Right forelimb (tissue), 1 donor: Measurements from ENCODE around the gene ST6GALNAC3.
"Not testable (repeated sequence)": the region's sequence is repeated elsewhere in the genome, so short reads cannot be mapped to it uniquely, and the experiment has no call there.

Experiments
- DNase-seq: peaks from one replicate; pipeline ENCODE4 v3.0.0-alpha.2; 2018

The ST6GALNAC3 gene

DNA sequence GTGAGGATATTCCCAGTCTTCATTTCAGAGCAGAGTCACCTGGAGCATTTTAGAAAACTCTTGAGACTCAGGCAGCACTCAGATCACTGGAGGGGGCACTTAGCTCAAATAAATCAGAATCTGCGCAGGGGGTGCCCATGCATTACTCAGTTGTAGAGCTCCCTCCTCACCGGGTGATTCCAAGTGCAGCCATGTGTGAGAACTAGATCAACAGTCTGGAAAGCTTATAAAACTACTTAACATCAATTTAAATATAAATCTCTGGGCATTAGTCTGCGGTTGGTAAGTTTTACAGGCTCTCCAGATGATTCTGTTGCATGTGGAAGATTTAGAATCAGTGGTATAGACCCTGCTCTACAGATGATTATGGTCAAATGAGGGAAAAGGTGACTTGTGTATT, 128.6 kb downstream of the ST6GALNAC3 start:
- no peak for DNase-seq

- DNase-seq = no peak
Measured at GRCh38 chr1:76209238-76209637, 134.7 kb downstream of the ST6GALNAC3 start.

GRCh38 chr1:76209648-76210047, 135.1 kb downstream of the ST6GALNAC3 start:
- no peak for DNase-seq

DNA sequence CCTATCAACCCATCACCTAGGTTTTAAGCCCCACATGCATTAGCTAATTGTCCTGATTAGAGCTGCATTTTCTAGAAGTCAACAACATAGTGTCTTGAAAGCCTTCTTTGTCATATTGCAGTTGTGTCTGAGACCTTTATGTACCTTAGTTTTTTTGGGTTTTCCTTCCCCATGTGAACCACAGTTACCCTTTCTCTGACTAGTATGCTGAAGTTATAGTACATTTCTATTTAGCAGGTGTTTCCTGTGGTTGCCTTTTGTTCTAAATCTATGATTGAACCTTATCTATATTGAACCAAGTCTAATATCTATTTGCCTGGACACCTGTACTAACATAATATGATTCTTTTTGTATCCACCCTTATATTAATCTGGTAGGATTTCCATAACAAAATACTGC, 135.6 kb downstream of the ST6GALNAC3 start:
- no peak for DNase-seq

DNA sequence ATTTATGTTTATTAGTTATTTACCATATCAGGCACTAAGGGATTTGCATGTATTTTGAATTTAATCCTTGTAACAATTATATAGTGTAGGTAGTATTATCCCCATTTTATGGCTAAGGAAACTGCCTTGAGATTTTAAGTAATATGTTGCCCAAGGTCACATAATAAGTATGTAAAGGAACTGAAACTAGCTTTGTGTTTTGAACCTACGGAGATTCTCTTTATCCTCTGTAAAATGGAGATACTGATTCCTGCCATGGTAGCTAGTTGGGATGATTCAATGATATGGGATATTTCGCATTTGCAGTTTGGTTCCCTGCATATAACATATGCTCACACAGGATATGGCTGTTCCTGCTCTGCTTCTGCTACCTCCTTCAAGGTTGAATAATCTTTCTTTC, 144.3 kb downstream of the ST6GALNAC3 start:
- DNase-seq = no peak

DNA sequence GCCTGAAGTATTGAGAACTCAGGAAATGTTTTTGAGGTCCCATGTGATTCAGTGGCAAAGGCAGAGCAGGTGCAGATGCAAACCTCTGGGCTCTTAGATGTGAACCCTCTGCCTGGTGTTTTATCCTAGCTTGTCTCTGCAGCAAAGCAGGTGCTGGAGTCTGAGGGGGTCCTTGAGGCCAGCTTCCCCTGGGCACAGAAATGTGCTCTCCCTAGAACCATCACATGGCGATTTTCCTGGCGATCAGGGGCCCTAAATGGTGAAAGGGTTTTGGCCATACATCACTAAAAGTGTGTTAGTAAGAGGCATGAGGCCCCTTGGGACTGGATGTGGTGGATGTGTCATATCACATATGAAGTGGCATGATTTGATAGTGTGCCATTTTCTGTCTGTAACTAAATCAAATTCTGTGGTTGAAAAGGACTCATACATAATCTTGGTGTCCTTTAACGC, 144.8 kb downstream of the ST6GALNAC3 start:
- no peak for DNase-seq

GRCh38 chr1:76224752-76225151, 150.2 kb downstream of the ST6GALNAC3 start:
- no peak for DNase-seq

GRCh38 chr1:76225526-76225925, 151.0 kb downstream of the ST6GALNAC3 start:
- DNase-seq = no peak

- DNase-seq = no peak
Measured at GRCh38 chr1:76227621-76228020, 153.1 kb downstream of the ST6GALNAC3 start.

DNA sequence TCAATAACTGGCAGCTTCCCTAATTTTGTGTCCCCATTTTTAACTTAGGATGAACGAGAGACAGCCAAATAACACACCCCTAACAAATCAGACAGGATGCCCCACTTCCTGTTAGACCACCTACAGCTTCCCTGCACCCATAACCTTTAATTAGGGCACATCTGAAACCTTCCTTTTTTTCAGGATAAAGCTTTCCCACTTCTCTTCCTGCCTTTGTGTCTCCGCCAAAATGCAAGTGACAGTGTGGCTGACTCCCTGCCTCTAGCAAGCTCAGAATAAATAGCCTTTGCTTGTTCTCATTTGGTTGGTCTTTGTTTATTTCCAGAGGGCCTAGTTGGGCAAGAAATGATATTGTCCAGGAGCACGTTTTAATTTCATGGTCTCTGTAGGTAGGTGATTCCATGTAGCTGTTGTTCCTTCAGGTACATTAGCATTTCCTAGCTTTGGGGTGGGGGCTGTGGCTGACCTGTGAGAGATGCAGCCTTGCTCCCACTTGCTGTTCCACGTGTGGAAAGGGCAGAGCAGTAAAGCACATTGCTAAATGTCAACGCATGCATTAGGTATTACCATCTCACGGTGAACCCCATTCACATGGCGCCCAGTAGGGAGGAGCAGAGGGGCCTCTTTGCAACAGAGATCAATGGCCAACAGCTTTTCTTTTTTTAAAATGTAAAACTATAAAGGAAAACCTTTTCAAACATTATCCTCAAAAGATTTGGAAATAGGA, 154.9 kb downstream of the ST6GALNAC3 start:
- no peak for DNase-seq

DNA sequence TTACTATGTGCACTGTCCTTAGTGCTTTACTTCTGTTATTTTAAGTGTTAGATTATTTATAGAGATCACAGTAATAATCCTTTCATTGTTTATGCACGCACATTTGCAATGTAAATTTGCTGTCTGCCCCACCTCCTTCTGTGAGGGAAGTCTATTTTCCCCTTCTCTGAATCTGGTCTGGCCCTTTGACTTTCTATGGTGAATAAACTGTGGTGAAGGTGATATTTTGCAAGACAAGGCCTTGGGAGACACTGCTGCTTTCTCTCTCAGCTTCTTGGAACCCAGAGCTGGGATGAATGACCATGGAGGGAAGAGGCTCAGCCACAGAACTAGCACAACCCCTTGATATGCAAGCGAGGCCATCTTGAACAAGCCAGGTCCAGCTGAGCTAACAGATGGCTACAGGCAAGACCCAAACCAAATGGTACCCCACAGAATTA, 156.3 kb downstream of the ST6GALNAC3 start:
- DNase-seq = no peak

DNA sequence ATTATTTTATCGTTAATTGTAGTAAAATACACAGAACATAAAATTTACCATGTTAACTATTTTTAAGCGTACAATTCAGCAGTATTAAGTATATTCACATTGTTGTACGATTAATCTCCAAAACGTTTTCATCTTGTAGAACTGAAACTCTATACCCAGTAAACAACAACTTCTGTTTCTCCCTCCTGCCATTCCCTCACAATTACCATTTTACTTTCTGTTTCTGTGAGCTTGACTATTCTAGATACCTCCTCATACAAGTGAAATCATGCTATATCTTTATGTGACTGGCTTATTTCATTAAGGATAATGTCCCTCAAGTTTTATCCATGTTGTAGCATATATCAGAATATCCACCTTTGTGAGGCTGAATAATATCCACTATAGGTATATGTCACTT, 156.8 kb downstream of the ST6GALNAC3 start:
- DNase-seq = no peak

GRCh38 chr1:76232666-76233065, 158.1 kb downstream of the ST6GALNAC3 start:
- DNase-seq = no peak

DNA sequence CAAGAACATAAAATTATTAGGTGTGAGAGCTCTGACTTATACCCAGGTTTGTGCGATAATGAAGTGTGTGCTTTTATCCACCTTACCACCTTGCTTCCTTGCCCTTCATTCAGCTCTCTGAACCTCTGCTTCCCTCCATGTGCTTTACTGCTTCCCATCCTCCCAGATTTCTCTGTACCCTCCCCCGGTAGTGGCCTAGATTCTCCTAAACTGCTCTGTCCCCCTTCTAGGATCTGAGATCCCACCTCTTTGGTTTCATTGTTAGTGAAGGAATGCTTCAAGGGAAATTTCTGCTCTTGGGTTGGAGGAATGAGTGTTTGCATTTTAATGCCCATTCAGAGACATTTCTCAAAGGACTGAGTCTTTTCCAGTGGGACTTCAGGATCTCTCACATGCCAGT, 159.5 kb downstream of the ST6GALNAC3 start:
- DNase-seq = no peak

GRCh38 chr1:76237211-76237610, 162.7 kb downstream of the ST6GALNAC3 start:
- DNase-seq = no peak

DNA sequence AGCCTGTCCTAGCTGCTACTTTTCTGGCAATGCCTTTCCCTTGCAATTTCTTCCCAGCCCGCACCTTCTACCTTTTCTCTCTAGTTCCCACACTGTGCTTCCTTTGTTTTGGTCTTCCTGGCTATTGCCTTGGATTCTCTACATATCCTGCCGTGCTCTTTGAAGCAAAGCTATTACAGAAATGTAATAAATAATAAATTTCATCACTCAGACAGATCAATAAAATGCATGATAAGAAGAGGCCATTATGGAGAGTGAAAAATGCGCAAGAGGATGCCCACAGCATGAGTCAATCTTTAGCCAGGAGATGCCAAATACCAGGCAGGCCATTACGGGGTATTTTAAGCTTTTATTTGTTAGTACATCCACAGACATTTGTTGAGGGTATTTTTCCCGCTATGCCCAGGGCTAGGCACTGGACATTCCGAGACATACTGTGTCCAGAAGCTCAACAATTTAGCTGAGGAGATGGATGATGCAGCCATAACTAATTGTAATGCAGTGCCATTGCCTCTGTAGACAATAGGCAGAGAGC, 163.6 kb downstream of the ST6GALNAC3 start:
- DNase-seq = no peak

DNA sequence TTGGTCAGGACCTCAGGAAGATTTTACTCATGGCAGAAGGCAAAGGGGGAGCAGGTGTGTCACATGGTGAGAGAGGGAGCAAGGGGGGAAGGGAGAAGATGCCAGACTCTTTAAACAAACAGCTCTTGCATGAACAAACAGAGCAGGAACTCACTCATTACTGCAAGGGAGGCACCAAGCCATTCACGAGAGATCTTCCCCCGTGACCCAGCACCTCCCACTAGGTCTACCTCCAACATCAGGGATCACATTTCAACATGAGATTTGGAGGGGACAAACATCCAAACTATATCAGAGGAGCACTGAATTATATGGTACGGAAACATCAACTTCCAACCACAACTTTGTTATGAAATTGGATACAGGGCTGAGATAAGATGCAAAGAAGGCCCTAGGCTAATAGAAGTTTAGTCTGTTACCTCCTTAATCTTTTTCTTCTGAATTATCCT, 164.9 kb downstream of the ST6GALNAC3 start:
- DNase-seq = no peak

DNA sequence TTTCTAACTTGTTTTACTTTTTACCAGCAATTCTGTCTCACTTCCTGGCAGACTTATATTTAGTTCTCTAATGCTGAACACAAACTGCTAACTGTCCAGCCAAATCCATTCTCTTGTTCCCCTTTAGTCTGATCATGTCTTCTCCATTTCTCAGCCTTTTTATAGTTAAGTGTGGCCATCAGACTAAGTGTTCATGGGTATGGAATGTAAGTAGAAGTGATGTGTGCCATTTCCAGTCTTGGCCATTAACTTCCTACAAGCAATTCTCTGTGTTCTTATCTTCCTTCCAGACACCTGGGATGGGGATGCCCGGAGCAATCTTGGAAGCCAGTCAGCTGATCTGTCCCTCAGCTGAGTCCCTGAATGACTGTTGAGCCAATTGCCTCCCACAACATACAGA, 165.8 kb downstream of the ST6GALNAC3 start:
- DNase-seq = no peak

GRCh38 chr1:76242587-76242986, 168.0 kb downstream of the ST6GALNAC3 start:
- DNase-seq = not testable (repeated sequence)

GRCh38 chr1:76247261-76247852, 172.8 kb downstream of the ST6GALNAC3 start:
- no peak for DNase-seq

- DNase-seq = no peak
Measured at GRCh38 chr1:76250271-76250670, 175.7 kb downstream of the ST6GALNAC3 start.

DNA sequence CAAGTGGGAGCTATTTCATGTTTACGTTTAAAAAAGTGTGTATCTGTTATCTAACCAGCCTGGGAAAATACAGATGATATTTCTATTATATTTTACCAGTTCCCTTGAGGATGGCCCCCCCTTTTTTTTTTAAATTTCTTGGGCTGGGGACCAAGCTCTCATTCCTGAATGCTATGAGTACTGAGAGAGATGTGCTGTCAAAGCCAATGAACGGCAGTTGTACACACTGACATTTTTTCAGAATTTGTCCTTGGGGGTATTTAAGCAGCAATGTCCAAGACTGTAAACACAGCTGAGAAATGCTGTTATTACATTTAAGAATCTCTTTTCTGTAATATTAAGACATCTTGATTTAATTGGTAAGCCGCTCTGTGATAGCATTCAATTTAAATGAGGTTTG, 177.9 kb downstream of the ST6GALNAC3 start:
- no peak for DNase-seq

DNA sequence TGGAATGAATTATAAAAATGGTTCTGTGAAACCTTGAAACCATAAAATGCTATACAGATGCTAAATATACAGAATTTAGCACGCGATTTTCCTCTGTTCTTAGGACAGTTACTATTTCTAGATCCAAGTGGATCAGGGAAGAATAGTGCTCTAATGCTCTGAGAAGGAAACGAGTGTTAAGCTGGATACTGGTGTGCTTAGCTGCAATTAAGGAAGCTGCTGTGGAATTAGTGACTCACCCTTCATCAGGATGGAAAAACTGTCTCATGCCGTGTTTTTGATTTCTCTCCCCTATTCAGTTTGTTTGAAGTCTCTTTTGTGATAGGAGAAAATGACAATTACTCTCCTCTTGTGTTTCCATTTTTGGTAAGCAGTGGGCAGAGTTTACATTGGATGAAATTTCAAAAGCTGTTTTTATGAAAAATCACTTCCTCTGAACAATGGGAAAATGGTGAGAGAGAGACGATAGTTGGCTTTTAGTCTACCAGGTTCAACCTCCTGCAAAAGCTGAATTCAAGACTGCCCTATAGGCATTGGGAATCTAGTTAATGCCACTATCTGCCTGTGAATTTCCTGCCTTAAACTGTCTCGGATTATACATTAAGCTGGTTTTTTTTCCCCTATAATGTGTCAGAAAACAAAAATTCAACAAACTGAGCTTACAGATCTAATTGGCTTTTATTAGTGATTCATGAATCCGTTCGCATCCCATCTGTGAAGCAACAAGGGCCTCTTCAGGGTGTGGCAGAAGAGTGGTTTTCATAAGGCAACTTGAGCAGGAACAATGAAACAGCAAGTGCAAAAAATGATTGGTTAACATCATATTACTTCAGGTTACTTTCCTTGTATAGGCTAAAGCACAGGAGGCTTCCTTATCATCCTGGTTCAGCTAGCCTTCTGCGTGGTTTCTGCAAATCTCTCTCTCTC, 179.8 kb downstream of the ST6GALNAC3 start:
- DNase-seq = no peak
